NCI-H146 (cell line): ENCODE results near the gene CACNB2.

Experiments used
- DNase-seq: peaks from one replicate; lab custom pipeline; 2025; lab: John Stamatoyannopoulos, UW

CACNB2 gene

DNA sequence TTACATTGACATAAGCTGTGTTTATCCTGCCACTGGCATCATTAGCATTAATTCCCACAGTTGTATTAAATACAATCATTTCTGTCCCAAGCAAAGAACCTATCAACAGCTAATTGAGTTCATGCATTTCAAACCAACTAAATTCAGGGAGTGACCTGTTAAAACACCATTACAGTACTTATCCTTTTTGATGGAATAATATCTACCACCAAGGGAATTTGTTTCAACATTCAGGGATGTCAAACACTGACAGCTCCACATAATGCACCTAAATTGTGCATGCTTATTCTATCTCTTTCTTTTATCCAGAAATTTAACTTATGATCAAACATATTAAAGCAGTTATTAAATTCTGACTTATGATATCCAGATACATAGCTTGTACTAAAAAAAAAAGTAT, 374.3 kb downstream of the CACNB2 start:
- DNase-seq: no peak

- DNase-seq: no peak
Observed at GRCh38 chr10:18516851-18517250, 376.6 kb downstream of the CACNB2 start.

- no peak for DNase-seq
Observed at GRCh38 chr10:18523025-18523424, 382.8 kb downstream of the CACNB2 start.

DNA sequence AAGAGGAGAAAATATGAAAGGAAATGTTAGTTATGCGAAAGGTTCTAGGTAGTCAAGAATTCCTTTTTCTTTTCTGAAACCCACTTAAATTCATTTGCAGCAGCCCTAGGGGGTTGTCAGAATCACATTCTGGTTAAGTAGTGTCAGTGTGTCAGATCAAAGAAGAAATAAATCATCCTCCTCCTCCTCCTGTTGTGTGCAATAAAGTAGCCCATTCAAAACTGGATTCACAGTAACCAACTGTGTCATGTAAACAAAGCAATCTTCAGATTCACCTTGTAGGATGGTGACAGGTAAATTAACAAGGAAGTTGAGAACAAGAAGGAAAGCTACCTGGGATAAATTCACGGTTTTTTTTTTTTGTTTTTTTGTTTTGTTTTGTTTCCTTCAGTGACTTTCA, 383.6 kb downstream of the CACNB2 start:
- DNase-seq: no peak

DNA sequence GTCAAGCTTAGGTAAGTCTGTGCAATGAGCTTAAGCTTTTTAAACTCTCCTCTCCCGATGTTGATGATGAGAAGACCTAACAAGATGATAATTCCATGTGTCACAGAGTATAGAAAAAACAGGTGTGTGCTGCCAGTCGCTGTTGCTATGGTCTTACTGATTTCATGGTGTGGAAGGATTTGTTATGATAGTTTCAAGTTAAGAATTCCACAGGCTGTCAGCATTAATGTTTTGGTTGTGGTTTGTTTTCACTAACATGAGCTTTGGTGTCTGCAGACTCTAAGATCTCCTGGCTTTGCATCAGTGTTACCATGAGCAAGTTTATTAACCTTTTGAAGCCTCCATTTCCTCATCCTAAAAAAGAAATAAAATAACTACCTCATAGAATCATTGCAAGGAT, 387.5 kb downstream of the CACNB2 start:
- DNase-seq: no peak

- no peak for DNase-seq
Observed at GRCh38 chr10:18528292-18528691, 388.1 kb downstream of the CACNB2 start.

GRCh38 chr10:18532881-18533535, 392.8 kb downstream of the CACNB2 start:
- DNase-seq: no peak

- no peak for DNase-seq
Observed at GRCh38 chr10:18533896-18534295, 393.7 kb downstream of the CACNB2 start.

DNA sequence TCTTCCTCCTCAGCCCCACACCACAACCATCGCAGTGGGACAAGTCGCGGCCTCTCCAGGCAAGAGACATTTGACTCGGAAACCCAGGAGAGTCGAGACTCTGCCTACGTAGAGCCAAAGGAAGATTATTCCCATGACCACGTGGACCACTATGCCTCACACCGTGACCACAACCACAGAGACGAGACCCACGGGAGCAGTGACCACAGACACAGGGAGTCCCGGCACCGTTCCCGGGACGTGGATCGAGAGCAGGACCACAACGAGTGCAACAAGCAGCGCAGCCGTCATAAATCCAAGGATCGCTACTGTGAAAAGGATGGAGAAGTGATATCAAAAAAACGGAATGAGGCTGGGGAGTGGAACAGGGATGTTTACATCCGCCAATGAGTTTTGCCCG, 399.1 kb downstream of the CACNB2 start:
- DNase-seq: no peak

GRCh38 chr10:18540195-18540594, 400.0 kb downstream of the CACNB2 start:
- no peak for DNase-seq

DNA sequence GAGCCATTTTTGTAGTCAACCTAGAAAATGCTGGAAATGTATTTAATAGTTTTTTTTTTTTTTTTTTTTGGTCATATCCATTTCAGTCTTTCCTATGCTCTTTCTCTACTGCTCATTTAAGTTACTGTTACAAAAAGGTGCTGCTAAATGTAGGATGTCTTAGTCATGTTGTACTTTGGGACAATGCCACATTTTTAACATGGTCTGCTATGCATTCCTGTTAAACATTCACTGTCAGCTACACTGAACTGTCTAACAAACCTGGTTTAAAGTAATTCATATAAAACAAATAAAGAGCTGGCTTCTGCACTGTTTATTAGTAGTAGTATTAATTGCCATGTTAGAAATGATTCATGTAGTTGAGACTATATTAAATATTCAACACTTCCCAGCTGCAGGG, 402.6 kb downstream of the CACNB2 start:
- no peak for DNase-seq

DNA sequence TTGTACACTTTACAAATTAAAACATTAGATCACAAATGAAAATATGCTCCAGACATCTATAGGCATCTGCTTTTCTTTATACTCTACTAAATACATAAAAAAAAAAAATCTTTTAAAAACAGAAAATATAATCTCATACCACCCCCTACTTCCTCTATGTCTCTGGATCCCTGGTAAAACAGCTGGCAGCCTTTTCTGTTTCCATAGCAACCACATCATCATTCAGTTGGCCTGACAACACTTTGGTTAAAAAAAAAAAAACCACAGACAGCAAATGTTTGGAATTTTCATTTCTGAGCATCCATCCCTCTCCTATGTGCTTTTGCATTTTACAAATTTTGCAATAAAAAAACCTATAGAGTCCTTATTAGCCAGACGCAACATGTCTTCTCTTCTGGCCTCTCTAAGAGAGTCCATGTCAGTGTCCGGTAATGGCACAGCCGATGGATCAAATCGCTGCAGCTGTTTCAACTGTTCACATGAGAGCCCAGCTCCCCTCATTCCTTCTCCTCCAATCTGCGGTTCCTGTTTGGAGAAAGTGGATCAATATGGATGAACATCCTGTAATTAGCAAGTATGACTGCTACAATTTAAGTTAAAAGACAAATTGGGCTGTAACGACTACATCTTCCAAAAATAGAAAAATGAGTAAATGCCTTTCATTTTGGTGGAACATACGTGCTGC, 405.5 kb downstream of the CACNB2 start:
- peak; percentile 52 for DNase-seq

DNA sequence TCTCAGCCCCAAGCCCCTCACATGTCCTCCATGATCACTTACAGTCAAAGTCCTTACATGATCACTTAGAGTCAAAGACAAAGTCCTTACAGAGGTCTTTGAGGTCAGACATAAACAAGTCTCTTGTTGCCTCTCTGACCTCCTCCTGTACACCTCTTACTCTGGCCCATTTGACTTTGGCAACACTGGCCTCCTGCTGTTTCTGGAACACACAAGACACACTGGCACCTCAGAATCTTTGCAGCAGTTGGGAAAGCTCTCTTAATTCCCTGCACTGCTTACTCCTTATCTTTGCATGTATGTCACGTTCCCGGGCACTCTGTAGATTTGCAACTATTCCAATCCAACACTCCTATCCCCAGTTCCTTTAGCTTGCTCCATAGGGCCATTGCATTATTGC, 408.9 kb downstream of the CACNB2 start:
- DNase-seq: no peak

GRCh38 chr10:18551473-18551872, 411.2 kb downstream of the CACNB2 start:
- no peak for DNase-seq

DNA sequence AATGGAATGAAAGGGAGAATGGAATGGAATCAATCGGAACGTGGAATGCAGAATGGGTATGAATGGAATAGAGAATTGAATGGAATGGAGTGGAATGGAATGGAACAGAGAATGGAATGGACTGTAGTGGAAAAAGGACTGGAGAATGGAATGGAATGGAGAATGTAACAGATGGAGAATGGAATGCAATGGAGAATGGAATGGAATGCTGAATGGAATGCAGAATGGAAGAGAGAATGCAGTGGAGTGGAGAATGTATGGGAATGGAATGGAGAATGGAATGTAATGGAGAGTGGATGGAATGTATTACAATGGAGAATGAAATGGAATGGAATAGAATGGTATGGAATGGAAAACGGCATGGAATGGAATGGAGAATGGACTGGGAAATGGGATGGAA, 414.3 kb downstream of the CACNB2 start:
- no peak for DNase-seq

DNA sequence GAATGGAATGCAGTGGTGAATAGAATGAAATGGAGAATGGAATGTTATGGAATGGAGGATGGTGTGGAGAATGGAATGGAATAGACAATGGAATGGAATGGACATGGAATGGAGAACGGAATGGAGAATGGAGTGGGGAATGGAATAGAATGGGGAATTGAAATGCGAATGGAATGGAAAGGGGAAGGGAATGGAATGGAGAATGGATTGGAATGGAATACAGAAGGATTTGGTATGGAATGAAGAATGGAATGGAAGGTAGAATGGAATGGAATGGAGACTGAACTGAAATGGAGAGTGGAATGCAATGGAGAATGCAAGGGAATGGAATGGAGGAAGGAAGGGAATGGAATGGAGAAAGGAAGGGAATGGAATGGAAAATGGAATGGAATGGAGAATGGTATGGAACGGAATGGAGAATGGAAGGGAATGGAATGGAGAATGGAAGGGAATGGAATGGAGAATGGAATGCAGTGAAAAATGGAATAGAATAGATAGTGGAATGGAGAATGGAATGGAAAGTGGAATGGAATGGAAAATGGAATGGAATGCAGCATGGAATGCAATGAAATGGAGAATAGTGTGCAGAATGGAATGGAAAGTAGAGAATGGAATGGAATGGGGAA, 416.4 kb downstream of the CACNB2 start:
- no peak for DNase-seq

GRCh38 chr10:18557960-18558359, 417.7 kb downstream of the CACNB2 start:
- no peak for DNase-seq

DNA sequence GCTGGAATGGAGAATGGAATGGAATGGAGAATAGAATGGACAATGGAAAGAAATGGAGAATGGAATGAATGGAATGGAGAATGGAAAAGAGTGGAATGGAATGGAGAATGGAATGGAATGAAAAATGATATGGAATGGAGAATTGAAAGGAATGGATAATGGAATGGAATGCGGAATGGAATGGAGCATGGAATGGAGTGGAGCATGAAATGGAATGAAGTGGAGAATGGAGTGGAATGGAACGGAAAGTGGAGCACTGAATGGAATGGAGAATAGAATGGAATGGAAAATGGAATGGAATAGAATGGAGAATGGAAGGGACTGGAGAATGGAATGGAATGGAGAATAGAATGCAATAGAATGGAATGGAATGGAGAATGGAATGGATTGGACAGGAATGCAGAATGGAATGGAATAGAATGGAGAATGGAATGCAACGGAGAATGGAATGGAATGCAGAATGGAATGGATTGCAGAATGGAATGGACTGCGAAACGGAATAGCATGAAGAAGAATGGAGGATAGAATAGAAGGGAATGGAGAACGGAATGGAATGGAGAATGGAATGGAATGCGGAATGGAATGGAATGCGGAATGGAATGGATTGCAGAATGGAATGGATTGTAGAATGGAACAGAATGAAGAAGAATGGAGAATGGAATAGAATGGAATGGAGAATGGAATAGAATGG, 421.8 kb downstream of the CACNB2 start:
- DNase-seq: no peak

- no peak for DNase-seq
Observed at GRCh38 chr10:18563003-18563726, 422.9 kb downstream of the CACNB2 start.

DNA sequence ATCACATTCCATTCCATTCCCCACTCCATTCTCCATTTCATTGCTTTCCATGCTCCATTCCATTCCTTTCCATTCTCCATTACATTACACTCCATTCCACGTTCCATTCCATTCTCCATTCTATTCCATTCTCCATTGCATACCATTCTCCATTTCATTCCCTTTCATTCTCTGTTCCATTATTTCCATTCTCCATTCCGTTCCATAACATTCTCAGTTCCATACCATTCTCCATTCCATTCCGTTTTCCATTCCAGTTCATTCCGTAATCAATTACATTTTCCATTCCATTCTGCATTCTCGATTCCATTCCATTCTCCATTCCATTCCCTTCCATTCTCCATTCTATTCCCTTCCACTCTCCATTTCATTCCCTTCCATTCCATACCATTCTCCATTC, 424.8 kb downstream of the CACNB2 start:
- DNase-seq: no peak

DNA sequence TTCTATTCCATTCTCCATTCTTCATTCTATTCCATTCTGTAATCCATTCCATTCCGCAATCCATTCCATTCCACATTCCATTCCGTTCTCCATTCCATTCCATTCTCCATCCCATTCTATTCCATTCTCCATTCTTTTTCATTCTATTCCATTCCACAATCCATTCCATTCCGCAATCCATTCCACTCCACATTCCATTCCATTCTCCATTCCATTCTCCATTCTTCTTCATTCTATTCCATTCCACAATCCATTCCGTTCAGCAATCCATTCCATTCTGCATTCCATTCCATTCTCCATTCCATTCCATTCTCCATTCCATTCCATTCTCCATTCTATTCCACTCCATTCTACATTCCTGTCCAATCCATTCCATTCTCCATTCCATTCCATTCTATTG, 426.0 kb downstream of the CACNB2 start:
- DNase-seq: no peak

GRCh38 chr10:18567343-18567856, 427.2 kb downstream of the CACNB2 start:
- DNase-seq: no peak
